GM13977 (cell line): ENCODE measurements around the gene FOXJ1.
A peak's percentile ranks its signal among the peaks of the same experiment; 100 is the strongest.

ENCODE experiments used
- DNase-seq: peaks from one replicate; pipeline ENCODE4 v3.0.0; 2012; ENCODE audit warnings: low spot score
- in situ Hi-C: fragments of 300-500 bp; cut with MboI; formaldehyde crosslinking; loops from one replicate; pipeline ENCODE4 v1.12.0; 2022; ENCODE audit warnings: low sequenced_read_pairs, low pct_unique_long_range_greater_than_20kb, mixed read lengths, inconsistent platforms; ENCODE audit not compliant: unreplicated experiment
- TF ChIP-seq, protein P1 (sequence below): IDR thresholded peaks from 2 replicates; pipeline ENCODE4 v1.5.1; 2012; ENCODE audit warnings: mild to moderate bottlenecking, control low read depth; ENCODE audit not compliant: insufficient read depth; ENCODE audit errors: extremely low read depth, missing control alignments

Gene FOXJ1

DNA sequence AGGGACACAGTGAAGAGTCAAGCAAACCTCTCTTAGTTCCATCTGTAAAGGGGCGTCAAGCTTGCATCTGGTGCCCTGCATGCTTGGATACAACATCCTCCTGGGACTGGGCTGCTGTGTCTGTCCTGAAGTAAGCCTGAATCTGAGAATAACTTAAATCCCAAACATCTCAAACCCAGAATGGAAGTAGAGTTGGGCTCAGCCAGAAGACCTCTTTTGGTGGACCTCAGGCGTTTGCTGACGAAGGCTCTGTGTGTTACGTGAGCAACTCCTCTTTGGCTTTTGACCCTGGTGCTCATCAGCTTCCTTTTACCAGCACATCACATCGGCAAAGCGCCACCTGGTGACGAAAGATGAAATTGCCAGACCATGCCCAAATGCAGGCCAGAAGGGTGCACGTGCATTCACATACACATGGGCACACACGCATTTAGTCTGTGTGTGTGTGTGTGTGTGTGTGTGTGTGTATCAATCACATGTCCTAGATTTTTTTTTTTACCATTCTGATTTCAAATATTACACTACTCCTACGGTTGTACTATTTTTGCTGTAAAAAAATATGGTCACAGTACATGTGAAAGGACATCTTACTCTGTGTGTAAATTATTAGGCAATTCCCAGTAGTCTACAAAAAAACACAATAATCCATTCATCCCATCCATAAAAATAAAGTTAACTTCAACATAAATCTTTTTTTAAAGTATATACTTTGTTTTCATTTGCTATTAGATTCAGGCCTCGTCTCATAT is 41.1 kb upstream of the FOXJ1 start:
- TF ChIP-seq, protein P1, sequence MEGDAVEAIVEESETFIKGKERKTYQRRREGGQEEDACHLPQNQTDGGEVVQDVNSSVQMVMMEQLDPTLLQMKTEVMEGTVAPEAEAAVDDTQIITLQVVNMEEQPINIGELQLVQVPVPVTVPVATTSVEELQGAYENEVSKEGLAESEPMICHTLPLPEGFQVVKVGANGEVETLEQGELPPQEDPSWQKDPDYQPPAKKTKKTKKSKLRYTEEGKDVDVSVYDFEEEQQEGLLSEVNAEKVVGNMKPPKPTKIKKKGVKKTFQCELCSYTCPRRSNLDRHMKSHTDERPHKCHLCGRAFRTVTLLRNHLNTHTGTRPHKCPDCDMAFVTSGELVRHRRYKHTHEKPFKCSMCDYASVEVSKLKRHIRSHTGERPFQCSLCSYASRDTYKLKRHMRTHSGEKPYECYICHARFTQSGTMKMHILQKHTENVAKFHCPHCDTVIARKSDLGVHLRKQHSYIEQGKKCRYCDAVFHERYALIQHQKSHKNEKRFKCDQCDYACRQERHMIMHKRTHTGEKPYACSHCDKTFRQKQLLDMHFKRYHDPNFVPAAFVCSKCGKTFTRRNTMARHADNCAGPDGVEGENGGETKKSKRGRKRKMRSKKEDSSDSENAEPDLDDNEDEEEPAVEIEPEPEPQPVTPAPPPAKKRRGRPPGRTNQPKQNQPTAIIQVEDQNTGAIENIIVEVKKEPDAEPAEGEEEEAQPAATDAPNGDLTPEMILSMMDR: peak; percentile 93
- peak; percentile 88 for DNase-seq
- in situ Hi-C loops: no loop called here

DNA sequence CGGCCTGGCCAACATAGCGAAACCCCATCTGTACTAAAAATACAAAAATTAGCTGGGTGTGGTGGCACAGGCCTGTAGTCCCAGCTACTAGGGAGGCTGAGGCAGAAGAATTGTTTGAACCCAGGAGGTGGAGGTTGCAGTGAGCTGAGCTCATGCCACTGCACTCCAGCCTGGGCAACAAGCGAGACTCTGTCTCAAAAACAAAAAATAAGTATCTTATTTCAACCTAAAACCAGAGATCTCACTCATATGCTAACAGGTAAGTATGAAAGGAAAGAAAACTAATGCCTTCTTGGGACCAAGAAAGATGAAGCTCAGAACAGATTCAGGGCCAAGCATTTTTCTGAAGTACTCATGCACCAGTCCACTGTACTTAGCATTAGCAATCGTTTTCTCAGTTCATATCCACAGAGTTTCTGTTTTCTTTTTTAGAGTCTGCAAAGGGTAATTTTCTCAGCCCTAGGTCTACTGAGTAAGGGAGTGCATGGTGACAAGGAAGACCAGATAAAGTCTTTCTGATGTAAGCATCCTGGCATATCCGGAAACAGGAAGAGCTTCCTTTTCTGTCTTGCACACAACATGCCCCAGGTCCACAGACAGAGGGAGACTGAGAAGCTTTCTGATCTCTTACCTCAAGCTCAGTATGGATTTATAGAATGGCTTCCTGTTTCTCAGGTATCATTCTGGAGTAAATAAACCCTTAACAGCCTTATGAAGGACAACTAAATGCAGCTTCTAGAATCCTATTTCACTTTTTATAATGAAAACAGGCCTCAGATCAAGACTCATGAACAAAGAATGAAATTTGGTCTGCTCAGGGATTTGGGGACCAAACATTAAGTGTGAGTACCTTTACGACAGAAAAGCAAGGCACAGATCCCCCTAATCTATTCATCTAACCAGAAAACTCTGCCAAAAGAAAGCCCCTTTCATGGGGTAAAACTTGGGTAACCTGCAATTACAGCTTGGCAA is 38.7 kb upstream of the FOXJ1 start:
- in situ Hi-C loops: no loop called here
- peak; percentile 42 for DNase-seq
- TF ChIP-seq, protein P1: no peak

DNA sequence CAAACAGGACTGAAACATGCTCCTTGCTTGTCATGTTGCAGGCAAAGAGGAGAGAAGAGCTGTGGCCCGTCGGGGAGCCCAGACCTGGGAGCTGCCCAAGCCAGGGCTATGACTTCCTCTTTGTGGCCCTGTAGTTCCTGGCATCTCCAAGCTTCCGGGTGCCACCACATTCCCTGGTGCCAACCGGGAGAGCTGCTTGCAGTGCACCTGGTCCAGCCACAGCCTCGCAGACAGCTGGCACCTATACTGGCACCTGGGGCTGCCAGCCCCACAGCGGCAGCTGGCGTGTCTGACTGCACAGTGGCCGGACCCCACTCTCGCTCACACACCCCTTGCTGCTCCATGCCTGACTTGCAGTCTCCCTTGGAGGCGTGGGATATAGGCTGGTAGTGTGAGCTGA is 37.1 kb upstream of the FOXJ1 start:
- TF ChIP-seq, protein P1: no peak
- in situ Hi-C loops: no loop called here

DNA sequence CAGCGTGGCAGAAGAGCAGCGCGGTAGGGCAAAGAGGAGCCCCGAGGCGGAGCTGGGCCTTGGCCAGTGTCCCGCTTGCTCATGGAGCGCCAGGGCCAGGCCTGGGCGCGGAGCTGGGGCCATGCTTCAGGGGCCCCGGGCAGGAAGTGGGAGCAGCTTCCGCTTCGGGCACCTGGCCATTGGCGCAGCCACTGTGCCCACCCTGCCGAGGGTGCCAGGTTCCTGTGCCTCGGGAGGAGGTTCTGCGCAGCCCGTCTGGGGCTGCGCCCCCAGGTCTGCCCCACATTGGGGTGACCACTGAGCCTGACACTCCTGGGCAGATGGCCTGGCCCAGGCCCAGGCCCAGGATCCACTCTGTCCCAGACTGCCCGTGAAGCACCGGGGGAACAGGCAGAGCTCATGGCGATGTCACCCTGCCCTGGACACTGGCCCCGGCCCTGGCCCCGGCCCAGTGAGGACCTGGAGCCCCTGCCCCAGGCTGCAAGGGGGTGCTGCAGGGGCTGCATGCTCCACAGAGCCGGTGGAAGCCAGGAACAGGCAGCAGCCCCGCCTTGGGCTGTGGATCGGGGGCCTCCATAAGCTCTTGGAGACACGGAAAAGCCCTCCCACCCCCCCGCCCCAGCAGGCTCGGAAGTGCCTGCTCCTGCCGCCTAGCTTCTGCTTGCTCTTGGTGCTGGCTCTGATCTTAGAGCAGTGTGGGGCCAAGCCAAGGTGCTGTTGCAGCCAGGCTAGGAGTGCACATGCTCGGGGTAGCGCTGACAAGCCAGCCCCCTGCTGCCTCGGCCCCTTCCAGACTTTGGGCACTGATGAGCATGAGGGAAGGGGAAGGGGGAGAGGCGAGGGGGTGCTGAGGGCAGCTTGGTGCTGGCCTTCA is 35.9 kb upstream of the FOXJ1 start:
- no peak for DNase-seq
- in situ Hi-C loops: no loop called here
- TF ChIP-seq, protein P1: no peak

More for the DNA sequence above, 37.1 kb upstream of the FOXJ1 start:
- DNase-seq: no peak

DNA sequence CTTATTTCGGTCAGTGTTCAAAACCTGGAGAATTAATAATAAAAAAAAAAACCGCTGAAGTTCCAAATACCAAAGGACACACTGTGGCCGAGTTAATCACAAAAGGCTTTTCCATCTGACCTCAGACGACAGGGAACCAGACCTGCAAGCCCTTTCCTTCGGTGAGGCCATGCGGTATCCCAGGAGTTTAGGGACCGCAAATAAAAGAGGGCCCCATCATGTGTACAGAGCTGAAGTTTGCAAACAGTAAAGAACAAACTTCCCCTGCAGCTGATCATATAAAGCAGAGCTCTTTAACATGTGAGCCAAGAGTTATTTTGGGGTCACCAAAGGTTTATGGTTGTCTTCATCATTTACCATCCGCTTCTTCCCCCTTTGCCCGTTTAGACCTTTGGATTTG is 33.0 kb upstream of the FOXJ1 start:
- no peak for DNase-seq
- TF ChIP-seq, protein P1: no peak
- in situ Hi-C loops: no loop called here

DNA sequence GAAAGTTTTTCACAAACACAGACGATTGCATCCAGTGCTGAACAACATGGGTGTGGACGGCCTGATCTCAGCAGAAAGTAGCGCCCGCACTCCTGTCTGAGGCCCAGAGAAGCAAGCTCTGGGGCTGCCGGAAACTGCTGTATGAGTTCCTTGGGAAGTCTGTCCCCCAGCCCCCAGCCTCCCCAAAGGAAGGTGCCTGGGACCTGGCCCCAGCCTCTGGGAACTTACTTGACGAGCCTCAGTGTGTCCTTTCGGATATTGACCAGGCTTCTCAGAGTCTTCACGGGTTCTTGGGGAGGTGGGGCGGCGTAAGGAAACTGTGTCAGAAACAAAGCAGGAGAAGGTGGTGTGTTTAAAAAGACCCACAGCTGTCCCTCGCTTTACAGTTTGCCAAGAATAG is 32.4 kb upstream of the FOXJ1 start:
- TF ChIP-seq, protein P1: no peak
- in situ Hi-C loops: no loop called here
- DNase-seq: no peak
